GM19468 (cell line): ENCODE results near the gene SYCP2.
A peak's percentile ranks its signal among the peaks of the same experiment; 100 is the strongest.
"Not testable (repeated sequence)": the region's sequence is repeated elsewhere in the genome, so short reads cannot be mapped to it uniquely, and the experiment has no call there.

Experiments
- ATAC-seq: cut with Tn5 transposase; IDR thresholded peaks from one replicate; pipeline ENCODE4 v1.9.1; 2021; ENCODE audit warnings: mild to moderate bottlenecking, moderate library complexity, moderate number of reproducible peaks; ENCODE audit not compliant: unreplicated experiment; ENCODE audit errors: extremely low read depth

The SYCP2 gene, protein sequence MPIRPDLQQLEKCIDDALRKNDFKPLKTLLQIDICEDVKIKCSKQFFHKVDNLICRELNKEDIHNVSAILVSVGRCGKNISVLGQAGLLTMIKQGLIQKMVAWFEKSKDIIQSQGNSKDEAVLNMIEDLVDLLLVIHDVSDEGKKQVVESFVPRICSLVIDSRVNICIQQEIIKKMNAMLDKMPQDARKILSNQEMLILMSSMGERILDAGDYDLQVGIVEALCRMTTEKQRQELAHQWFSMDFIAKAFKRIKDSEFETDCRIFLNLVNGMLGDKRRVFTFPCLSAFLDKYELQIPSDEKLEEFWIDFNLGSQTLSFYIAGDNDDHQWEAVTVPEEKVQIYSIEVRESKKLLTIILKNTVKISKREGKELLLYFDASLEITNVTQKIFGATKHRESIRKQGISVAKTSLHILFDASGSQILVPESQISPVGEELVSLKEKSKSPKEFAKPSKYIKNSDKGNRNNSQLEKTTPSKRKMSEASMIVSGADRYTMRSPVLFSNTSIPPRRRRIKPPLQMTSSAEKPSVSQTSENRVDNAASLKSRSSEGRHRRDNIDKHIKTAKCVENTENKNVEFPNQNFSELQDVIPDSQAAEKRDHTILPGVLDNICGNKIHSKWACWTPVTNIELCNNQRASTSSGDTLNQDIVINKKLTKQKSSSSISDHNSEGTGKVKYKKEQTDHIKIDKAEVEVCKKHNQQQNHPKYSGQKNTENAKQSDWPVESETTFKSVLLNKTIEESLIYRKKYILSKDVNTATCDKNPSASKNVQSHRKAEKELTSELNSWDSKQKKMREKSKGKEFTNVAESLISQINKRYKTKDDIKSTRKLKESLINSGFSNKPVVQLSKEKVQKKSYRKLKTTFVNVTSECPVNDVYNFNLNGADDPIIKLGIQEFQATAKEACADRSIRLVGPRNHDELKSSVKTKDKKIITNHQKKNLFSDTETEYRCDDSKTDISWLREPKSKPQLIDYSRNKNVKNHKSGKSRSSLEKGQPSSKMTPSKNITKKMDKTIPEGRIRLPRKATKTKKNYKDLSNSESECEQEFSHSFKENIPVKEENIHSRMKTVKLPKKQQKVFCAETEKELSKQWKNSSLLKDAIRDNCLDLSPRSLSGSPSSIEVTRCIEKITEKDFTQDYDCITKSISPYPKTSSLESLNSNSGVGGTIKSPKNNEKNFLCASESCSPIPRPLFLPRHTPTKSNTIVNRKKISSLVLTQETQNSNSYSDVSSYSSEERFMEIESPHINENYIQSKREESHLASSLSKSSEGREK (N-terminal part only)

DNA sequence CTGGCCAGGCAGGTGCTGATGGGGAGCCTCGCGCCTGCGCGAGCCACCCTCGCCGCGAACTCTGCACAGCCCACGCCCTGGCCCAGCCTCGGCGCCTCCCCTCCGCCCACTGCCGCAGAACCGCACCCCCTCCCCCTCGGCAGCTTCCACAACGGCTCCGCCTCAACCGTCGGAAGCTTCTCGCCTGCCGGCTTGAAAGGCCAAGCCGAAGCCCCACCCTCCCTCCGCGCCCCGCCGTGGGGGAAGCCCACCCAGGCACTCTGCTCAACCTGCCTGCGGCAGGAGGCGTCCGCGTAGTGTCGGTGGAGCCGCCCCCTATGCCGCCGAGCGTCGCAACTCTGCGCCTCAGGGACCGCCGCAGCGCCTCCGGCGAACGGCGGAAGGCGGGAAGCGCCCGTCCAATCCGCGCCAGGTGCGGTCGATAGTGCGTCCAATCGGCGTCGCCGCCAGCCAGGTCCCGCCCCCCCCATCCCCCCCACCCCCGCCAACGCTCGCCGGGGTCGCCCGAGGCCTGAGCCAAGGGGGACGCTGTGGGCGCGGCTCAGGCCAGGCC, at the start of gene SYCP2:
Gene SYCP2 (minus strand): TSS at position 342 of the 553 bp plus-strand sequence. CDS start 11,224 bp downstream, outside the sequence.
- peak; percentile 15 for ATAC-seq

DNA sequence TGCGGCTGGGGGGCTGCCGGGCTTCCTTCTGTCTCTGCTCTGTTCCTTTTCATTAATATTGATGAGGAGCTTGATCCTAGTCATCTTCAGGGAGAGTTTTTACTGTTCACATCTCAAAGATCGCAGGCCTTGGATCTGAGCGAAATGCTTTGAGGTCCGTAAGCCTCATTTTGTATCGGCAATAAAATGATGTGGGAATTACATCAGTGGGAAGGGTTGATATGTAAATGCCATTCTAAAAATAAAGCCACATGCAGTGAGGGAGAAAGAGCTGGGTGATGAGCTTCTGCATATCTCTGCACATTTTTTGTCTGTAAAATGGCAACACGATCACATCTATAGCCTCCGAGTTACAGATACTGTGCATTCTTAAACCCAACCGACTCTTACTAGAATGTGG, 49.6 kb upstream of the SYCP2 start:
- no peak for ATAC-seq

DNA sequence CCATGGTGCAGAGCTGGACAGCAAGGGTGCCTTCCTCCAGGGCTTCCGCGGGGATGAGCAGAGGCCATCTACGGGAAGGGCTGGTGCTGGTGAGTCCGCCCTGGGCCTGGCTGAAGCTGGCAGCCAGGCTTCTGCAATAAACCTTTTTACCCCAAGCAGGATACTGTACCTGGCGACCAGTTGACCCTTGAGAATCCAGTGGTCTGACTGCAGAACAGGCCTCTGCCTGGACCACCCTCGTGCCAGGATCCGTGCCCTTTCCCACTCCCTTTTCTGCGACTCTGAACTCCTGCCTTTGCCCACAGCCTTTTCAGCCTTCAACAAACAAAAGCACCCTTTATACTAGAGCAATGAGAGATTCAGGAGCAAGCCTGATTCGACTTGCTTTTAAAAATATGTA, 43.6 kb upstream of the SYCP2 start:
- no peak for ATAC-seq

DNA sequence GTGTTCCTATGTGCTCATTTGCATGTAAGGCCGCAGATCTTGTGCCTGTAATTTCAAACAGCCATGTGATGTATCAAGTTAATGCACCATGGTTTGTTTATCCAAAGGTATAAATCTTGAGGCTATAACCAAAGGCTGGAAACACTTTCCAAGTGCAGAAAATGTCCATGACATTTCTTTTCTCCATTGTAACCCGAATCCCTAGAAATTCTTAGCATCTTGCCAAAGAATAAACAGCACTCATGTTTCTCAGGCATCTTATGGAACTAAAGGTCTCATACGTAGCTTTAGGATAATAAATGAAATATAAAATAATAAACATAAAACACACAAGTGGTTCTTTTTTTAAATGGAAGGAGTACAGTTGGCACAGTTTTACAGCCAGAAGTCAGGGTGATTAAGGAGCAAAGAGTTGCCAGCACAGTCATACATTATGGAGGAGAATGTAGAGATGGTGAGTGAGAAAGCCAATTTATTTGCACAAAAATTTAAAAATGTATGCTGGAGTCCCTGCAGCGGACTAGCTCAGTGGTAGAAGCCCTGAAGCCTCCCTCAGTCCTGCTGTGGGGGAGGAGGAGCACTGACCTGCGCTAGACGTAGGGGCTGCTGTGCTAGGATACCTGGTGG, 42.8 kb upstream of the SYCP2 start:
- ATAC-seq = no peak

DNA sequence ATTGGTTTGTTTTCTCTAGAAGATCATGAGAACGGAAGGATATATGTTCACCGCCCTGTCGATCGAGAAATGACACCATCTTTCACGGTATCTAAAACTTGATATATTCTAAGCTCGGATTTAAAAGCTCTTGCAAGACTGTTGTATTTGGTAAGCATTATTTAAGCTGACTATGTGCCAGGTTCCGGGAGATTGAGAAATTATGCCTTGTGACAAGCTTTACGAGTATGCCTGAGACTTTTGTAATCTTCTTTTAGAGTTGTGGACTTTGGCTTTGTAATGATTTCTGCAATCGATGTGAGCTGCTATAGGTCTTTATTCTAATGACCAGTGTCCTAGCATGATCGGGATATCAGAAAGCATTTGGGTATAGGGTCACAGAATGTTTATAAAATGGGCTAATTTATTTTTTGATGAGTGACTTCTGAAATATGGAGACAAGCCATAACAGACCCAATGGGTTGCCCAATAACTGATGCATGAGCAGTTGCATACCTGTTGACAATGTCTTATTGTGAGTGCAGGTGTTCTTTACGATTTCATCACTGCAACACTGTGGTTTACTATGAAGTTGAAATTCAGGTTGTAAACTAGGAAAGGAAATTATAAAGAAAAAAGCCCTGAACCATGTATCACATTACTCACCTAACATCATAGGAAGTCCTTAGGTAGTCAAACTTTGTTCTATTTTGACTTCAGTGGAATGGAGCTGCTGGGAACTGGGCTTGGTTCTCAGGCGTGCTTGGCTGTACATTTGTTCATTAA, 38.8 kb upstream of the SYCP2 start:
- no peak for ATAC-seq

DNA sequence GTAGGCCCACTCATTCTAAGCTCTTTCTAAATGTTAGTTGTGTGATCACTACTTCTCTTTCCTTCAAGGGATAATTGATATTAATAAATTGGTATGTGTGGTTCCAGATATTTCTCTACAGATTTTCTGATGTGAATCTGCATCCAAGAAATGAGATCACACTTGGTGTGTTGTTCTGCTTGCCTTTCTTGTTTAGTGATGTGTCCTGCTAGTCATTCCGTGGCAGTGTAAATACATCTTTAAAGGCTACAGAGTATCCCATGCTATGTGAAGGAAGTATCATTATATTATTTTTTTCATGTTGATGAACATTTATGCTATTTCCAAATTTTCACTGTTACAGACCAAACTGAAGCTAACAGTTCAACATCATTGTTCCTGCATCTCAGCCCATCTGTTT, 38.0 kb upstream of the SYCP2 start:
- no peak for ATAC-seq

DNA sequence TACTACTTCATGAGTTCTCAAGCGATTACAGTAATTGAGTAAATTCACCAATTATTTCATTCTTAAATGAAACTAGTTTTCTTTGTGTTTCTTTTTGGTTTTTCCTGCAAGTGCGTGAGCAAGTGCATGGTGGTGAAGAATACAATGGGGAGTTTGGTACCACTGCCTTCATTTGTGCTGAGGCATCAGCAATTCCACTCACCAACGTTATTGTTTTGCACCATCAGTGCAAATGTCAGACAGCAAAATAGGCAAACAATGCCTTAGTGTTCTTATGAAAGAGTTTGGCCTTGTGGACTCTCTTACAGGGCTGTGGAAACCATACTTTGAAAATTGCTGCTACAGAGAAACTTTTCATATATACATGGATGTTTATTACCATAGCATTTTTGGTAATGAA, 33.0 kb upstream of the SYCP2 start:
- ATAC-seq = no peak

DNA sequence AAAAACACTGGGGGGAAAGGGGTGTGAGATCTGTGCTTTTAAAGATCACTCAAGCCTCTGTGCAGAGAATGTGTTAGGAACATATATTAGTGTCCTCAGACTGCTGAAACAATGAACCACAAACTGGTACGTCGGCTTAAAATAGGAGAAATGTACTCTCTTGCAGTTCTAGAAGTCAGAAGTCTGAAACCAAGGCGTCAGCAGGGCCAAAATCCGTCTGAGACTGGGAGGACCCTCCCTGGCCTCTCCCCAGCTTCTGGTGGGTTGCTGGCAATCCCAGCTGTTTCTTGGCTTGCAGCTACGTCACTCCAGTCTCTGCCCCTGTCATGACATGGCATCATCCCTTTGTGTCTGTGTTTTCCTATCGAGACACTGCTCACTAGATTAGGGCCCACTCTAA, 28.7 kb upstream of the SYCP2 start:
- no peak for ATAC-seq

DNA sequence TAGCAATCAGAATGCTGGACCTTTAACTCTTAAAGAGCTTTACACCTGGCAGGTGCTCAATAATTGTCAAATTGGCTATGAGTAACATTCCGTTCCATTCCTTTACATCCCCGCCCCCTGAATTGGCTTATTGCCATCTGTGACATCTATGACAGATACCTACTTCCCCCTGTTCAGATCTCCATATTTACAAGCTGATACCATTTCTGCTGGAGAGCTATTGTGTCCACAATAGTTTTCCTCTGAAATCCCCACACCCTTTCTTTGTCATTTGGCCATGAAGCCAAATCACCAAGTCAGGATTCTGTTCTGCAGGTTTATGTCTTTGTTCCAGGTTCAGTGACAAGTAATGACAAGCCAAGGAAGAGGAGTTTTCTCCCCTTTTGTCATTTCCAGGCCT, 28.0 kb upstream of the SYCP2 start:
- no peak for ATAC-seq

DNA sequence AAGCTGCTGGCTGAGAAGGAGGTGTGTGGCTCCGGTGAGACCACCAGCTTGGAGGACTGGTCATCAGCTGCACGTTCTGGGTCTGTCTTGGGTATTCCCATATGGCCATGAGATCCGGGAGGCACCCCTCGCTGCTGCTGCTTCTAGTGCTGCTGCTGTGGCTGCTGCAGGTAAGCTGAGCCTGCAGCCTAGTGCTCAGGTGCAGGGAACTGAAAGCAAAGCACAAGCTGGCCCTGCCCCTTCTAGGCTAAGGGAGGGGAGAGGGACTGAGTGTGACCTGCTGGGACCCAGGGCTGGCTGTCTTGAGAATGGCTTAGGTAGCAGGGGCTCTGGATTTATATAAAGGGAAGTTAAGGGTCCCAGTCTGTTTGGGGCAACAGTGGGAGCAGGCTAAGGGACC, 25.2 kb upstream of the SYCP2 start:
- no peak for ATAC-seq

DNA sequence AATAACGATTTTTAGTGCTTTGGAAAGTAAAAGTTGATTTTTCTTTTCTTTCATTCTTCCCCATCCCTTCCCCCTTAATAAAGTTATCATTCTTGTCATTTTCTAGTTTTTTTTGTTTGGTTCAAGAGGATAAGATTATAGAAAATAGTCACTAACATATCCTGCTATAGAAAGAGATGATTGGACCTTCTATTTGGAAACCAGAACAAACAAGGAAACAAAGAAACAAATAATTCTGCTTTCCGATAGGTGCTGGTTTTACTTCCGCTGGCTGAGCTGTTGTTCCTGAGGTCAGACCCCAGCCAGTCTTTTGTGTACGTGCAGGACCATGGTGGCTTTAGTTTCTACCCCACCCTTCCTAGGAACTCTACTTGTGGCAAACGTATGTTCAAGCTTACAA, 24.7 kb upstream of the SYCP2 start, which contains the start of gene CDH26:
Gene CDH26 (plus strand): TSS at position 301 of the 400 bp plus-strand sequence. CDS start 304 bp downstream, outside the sequence.
- no peak for ATAC-seq

DNA sequence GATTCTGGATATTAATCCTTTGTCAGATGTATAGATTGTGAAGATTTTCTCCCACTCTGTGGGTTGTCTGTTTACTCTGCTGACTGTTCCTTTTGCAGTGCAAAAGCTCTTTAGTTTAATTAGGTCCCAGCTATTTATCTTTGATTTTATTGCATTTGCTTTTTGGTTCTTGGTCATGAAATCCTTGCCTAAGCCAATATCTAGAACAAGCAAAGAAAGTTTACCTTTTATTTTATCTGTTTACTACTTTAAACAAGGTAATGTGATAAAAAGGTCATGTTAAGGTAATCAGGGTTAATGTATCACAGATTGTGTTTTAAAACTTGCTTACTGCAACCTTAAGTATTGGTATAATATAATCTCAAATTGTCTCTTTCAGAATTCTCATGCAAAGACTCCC, 24.1 kb upstream of the SYCP2 start:
- ATAC-seq = not testable (repeated sequence)

DNA sequence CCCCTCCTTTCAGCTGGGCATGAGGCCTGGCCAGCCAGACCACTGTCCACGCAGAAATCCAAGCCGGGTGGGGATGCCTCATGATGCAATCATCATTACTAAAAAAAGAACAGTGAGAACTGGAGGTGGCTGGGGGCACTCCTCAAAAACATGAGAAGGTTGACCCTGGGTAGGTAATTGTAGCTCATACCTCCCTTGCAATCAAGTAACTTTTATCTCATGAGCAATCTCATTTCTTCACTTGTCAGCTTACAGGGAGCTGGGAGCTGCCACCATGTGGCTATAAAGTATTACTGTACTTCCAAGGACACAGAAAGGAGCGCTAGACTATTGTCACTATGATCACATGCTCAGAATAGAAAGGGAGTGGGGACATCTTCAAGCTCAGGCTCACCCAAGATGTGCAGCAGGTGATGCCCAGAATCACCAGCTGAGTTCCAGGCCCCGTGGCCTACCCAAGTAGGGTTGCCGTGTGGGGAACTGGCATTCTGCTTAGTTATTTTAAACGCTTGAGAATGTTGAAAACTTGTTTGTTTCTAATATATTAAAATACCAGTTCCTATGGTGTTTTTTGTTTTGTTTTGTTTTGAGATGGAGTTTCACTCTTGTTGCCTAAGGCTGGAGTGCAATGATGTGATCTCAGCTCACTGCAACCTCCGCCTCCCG, 21.8 kb upstream of the SYCP2 start:
- ATAC-seq = no peak

DNA sequence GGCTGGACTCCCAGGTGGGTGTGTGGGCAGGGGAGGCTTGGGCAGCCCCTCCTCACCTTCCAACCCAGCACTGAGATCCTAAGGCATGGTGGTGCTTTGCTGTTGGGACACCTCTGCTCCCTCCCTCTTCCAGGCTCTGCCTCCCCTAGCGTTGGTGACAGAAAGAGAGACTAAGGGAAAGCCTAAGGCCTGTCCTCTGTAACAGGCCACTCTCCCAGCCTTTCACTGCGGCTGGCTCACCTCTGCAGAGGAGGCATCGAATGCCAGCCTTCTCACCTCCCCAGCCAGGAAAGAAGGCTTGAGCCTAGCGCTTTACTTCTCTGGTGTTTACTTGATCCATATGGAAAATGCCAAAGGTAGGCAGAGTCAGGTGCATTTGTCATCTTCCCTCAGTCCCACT, 21.3 kb upstream of the SYCP2 start:
- no peak for ATAC-seq

DNA sequence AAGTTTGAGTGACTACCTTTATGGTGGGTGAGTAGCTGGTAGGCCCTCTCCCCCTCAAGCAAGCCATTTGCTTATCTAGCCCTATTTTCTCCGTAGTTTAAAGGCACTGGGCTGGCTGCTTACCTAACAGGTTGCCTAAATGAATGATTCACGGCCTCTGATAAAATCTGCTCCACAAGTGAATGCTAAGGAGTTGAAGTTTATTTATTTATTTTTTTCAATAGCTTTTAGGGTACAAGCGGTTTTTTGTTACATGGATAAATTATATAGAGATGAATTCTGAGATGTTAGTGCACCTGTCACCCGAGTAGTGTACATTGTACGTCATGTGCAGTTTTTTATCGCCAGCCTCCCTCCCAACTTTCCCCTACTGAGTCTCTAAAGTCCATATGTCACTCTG, 16.5 kb upstream of the SYCP2 start:
- no peak for ATAC-seq

DNA sequence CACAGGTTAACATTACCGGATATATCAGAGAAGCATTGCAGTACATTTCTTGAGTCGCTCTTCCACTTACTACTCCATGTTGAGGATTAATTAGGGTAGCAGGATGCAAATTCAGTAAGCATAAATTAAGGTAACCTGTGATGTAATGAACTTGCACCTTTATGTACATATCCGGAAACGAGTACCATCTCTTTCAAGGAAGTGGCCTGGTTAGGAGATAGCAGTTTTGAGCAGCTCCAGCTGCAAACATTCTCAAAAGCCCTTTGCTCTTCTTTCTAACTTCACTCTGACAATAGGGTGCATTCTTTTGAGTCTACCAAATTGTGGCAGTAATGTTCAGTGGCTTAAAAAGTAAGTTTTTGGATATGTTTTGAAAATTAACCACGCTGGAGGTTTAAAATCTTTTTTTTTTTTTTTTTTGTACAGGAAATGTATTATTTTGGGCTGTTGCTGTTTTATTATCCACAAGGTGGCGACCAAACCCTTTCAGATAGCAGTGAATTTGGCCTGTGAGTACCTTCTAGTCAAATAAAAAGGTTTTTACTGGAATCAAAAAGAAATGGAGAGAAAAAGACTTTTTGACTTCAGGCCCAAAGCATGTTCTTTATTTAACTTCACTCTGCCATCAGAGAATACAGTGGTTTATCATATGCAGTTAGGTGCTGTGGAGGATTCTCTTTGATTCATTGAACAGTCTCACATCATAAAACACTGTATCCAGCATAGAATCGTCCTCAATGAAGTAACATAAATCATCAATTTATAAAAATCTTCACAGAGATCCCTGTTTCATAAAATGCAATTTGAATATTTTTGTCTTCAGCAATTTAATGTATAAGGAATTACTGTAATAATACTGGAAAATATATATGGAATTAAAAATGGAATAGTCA, 15.6 kb upstream of the SYCP2 start:
- no peak for ATAC-seq

DNA sequence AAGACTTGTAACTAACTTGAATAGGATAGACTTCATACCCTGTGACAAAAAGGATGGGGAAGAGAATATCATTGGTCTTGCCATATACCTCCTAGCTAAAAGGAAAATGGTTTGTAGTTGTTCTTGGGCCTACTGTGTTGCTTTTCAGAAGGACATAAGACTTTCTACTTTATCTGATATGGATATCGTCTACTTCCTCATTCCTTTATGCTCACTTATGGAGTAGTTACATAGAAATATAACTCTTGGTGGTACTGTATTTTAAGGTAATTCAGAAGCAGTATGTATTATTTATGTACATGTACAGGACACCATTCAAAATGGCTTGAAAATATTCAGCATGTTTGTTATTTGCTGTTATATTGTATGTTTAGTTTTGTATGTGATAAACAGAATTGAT, 14.8 kb upstream of the SYCP2 start:
- no peak for ATAC-seq
